Large intestine (tissue), 3 donors: ENCODE data around the gene UNC79. TPM values are rescaled to one million over a fixed set of nuclear protein-coding genes. Genes with fewer than 3 reads are reported as not detected.
"Not testable (repeated sequence)": the region's sequence is repeated elsewhere in the genome, so short reads cannot be mapped to it uniquely, and the experiment has no call there.

Experiments
- DNase-seq, 2 donors: peaks; one replicate each; pipeline versions ENCODE4 v3.0.0 to v3.0.0-alpha.2; 2013
- H3K27ac ChIP-seq: one replicate; pipeline ENCODE4 v1.5.1; 2013; ENCODE audit warnings: low read length
- H3K27me3 ChIP-seq: 2 replicates; pipeline ENCODE4 v1.6.1; 2013; ENCODE audit warnings: low read length; ENCODE audit not compliant: control insufficient read depth, insufficient read depth
- H3K36me3 ChIP-seq: 2 replicates; pipeline ENCODE4 v1.6.1; 2013; ENCODE audit warnings: low read length; ENCODE audit not compliant: control insufficient read depth, insufficient read depth
- H3K4me1 ChIP-seq: one replicate; pipeline ENCODE4 v1.6.1; 2013; ENCODE audit warnings: low read length; ENCODE audit not compliant: control insufficient read depth, insufficient read depth
- H3K4me3 ChIP-seq: one replicate; pipeline ENCODE4 v1.5.1; 2013; ENCODE audit warnings: low read length
- H3K9me3 ChIP-seq: one replicate; pipeline ENCODE4 v1.6.1; 2013; ENCODE audit warnings: mild to moderate bottlenecking, low read depth, low read length, moderate library complexity; ENCODE audit not compliant: control insufficient read depth
- WGBS: methylation state at CpG from one replicate; pipeline ENCODE4 v1.1.5; 2013; ENCODE audit warnings: low lambda C conversion rate; ENCODE audit not compliant: insufficient coverage; 5-methylcytosine and 5-hydroxymethylcytosine counted together
- polyA plus RNA-seq: library from polyadenylated mRNA; unstranded; fragments of 120-200 nt; gene quantifications from one replicate; pipeline ENCODE4 v1.2.1, GENCODE V29; 2013

Gene UNC79
- polyA plus RNA-seq, 1 donor: 1.5 TPM

DNA sequence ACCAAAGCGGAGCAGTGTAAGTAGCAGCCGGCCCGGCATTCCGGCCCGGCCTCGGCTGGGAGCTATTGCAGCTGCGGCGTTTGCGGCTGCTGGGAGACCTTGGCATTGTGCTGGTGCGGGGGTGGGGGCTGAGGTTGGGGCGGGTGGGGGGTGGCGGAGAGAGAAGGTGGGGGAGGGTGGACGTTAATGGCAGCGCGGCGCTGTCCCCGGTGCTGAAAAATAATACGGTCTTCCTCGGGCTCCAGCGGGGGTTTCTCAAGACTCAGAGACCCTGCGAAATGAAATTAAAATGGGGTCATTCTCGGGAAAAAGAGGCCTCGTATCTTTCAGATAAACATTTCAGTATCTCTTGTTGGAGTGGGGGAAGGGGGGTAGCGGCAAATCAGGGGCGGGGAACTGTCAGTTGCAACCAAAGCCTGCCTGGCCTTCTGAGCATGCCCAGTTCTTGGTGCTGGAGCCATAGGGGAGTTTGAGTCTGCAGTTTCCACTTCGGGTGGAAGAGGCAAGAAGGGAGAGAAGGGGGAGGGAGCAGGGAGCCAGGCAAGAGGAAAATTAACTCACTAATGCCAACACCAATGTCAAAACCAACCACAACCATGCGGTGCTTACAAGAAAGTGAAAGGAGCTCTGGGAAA is 414 bp downstream of the UNC79 start:
- Histone ChIP-seq H3K4me3 (peak overlapping the region; percentile 26), H3K27ac (no peak overlapping the region), H3K36me3 (no peaks in the 10 kb centered on the region), H3K27me3 (peaks cover 30% of the 10 kb centered on the region), H3K4me1 (no peaks in the 10 kb centered on the region), H3K9me3 (no peaks in the 10 kb centered on the region)
- no CpG with 5 or more reads among the region's 27 CpGs for WGBS
- peak; percentile 15 to 32 for DNase-seq

DNA sequence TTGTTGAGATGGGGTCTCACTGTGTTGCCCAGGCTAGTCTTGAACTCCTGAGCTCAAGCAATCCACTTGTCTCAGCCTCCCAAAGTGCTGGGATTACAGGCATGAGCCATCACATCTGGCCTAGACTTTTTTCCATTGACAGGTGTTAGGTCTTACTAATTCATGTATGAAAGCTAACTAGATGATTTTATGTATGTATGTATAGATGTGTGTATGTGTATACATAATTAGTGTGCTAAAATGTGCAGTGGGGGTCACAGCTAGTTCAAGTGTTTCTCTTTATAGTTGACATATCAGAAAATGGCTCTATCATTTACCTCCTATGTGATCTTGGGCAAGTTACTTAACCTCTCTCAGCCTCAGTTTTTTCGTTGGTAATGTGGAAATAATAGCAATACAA is 23.5 kb downstream of the UNC79 start:
- no CpG with 5 or more reads among the region's 1 CpG for WGBS
- no peak overlapping the region for H3K4me3 ChIP-seq
- H3K4me1 ChIP-seq: no peaks in the 10 kb centered on the region
- no peaks in the 10 kb centered on the region for H3K36me3 ChIP-seq
- no peak overlapping the region for H3K27ac ChIP-seq
- H3K9me3 ChIP-seq: no peaks in the 10 kb centered on the region
- no peak for DNase-seq
- H3K27me3 ChIP-seq: peaks cover 4% of the 10 kb centered on the region

DNA sequence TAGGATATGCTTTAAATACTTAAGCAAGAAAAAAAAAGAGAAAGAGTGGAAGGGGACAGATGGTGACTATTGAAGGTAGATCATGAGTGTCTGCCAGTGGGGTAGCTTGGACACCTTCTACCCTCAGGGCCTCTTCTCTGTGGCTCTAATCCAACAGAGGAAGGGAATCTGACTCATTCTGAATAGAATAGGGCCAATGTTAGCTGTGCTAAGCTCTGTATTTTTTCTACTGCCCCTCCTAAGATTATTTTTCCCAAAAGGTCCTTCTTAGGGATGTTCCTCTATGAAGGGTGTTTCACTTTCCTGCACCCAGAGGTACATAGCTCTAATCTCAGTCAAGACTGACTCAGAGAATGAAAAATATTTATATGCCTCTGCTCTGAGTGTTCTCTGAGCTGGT is 25.6 kb downstream of the UNC79 start:
- DNase-seq: no peak
- Histone ChIP-seq H3K4me1 (no peaks in the 10 kb centered on the region), H3K27ac (no peak overlapping the region), H3K4me3 (no peak overlapping the region), H3K9me3 (no peaks in the 10 kb centered on the region), H3K27me3 (peaks cover under 1% of the 10 kb centered on the region), H3K36me3 (no peaks in the 10 kb centered on the region)

DNA sequence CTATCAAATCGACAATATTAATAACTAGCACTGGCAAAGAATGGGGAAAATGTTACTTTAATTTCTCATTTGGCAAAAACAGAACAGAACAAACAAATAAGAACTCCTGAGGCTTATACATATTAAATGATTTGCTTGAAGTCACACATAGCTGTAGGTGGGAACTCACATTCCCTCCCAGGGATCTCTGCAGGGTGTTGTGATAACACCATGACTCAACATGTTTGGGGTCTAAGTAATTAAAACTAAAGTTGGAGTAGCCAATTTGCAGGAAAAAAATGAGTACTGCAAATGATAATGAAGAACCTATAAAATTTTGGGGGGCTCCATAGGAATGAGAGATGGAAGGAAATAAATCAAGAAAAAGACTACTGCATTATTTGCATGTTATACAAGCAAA is 27.5 kb downstream of the UNC79 start:
- DNase-seq: no peak
- Histone ChIP-seq H3K4me3 (no peak overlapping the region), H3K4me1 (no peaks in the 10 kb centered on the region), H3K9me3 (no peaks in the 10 kb centered on the region), H3K27ac (no peak overlapping the region), H3K36me3 (no peaks in the 10 kb centered on the region), H3K27me3 (no peaks in the 10 kb centered on the region)
- WGBS: 100% methylated on average over 1 of the region's 1 CpG

DNA sequence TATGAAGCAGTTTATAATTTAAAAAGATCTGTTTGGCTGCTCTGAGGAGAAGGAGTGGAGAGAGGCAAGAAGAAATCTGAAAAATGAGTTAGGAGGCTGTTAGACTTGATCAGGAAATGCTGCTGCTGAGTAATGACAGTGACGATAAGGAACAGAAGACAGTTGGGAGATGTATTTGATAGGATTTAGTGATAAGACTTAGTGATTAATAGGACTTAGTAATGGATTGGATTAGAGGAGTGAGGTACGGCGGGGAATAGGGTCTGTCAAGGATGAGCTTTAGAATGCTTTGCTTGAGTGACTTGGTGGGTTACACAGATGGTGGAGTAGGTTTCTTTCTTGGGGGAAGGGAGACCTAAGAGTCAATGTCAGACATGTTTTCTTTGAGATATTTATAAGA is 31.7 kb downstream of the UNC79 start:
- 100% methylated on average over 1 of the region's 3 CpGs for WGBS
- H3K27ac ChIP-seq: no peak overlapping the region
- no peaks in the 10 kb centered on the region for H3K36me3 ChIP-seq
- H3K27me3 ChIP-seq: no peaks in the 10 kb centered on the region
- H3K4me1 ChIP-seq: no peaks in the 10 kb centered on the region
- DNase-seq: no peak
- no peak overlapping the region for H3K4me3 ChIP-seq
- no peaks in the 10 kb centered on the region for H3K9me3 ChIP-seq

DNA sequence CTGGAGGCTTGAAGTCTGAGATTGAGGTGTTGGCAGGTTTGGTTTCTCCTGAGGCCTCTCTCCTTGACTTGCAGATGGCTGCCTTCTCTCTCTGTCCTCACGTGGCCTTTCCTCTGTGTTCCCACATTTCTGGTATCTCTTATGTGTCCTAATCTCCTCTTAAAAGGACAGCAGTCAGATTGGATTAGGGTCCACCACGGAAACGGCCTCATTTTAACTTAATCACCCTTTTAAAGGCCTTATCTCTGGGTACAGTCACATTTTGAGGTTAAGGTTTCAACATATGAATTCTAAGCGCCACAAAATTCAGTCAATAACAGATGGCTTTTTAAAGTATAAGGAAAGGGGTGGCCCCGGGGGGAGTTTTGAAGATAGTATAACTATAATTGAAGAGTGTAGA is 33.5 kb downstream of the UNC79 start:
- no peak overlapping the region for H3K4me3 ChIP-seq
- WGBS: 73% methylated on average over 2 of the region's 5 CpGs
- DNase-seq: no peak
- H3K9me3 ChIP-seq: no peaks in the 10 kb centered on the region
- no peak overlapping the region for H3K27ac ChIP-seq
- H3K36me3 ChIP-seq: no peaks in the 10 kb centered on the region
- H3K4me1 ChIP-seq: no peaks in the 10 kb centered on the region
- no peaks in the 10 kb centered on the region for H3K27me3 ChIP-seq

DNA sequence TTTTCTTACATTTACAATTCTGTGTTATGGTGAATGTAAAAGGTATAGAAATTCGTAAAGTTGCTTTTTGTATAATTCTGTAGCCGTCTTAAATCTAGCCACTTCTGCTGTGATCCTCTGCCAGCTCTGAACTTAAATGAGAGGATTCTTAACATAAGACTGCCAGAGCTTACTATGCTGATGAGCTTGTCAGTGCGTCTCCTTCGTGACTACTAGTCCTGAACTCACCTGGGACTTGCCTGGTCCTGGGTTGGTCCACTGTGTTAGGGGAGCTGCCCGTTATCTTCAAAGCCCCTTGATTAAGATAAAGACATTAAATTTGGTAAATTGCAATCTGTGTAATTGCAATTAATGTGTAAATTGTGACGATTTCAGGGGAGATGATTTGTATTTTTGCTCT is 44.7 kb downstream of the UNC79 start:
- DNase-seq: no peak
- no peak overlapping the region for H3K4me3 ChIP-seq
- no peaks in the 10 kb centered on the region for H3K27me3 ChIP-seq
- WGBS: 76% methylated on average over 2 of the region's 6 CpGs
- no peaks in the 10 kb centered on the region for H3K4me1 ChIP-seq
- no peaks in the 10 kb centered on the region for H3K36me3 ChIP-seq
- H3K27ac ChIP-seq: no peak overlapping the region
- H3K9me3 ChIP-seq: no peaks in the 10 kb centered on the region

DNA sequence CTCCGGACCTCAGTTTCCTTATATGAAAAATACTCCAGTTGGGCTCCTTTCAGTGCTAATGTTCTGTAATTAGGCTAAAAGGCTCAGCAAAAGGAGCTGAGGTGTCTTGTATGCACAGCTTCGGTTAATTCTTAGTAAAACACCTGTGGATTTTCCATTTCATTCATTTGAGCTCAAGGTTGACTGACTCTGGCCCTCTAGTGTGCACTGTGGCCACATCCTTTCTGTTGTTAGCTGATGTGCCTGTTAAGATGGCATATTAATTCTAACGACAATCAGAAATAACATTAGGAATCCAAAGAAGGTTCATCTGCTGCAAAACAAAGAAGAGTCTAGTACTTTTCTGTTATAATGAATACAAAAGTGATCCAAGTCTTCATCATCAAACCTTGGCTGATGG is 45.6 kb downstream of the UNC79 start:
- no CpG with 5 or more reads among the region's 3 CpGs for WGBS
- H3K9me3 ChIP-seq: no peaks in the 10 kb centered on the region
- H3K4me1 ChIP-seq: no peaks in the 10 kb centered on the region
- no peaks in the 10 kb centered on the region for H3K27me3 ChIP-seq
- no peak for DNase-seq
- no peaks in the 10 kb centered on the region for H3K36me3 ChIP-seq
- no peak overlapping the region for H3K4me3 ChIP-seq
- no peak overlapping the region for H3K27ac ChIP-seq

DNA sequence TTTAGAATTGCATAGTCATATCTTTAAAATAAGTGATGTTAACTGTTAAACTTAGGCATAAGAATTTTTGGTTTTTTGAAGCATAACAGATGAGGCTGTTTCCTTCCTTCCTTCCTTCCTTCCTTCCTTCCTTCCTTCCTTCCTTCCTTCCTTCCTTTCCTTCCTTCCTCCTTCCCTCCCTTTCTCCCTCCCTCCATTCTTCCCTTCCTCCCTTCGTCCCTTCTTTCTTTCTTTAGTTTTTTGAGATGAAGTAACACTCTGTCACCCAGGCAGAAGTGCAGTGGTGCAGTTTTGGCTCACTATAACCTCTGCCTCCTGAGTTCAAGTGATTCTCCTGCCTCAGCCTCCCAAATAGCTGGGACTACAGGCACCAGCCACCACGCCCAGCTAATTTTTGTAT is 48.3 kb downstream of the UNC79 start:
- not testable (repeated sequence) for H3K27me3 ChIP-seq, H3K4me3 ChIP-seq
- WGBS: 89% methylated on average over 1 of the region's 2 CpGs

DNA sequence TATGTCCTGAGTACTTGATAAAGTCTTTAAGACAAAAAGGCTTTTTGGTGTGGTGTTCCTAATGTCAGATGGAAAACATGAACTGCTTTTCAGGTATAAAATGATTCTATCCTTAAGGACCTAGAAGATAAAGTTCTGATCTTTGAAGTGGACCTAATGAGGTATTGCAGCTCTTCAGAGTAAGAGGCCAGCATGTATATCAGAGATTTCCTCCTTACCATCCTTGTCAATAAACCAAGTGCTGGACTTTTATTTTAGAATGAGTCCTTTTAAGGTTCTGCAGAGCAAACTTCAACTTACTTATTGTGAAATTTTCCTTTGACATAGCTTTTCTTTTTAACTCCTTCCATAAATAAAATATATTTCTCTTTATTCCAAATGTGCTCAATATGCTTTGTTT is 50.1 kb downstream of the UNC79 start:
- Histone ChIP-seq H3K36me3 (no peaks in the 10 kb centered on the region), H3K9me3 (no peaks in the 10 kb centered on the region), H3K27ac (no peak overlapping the region), H3K4me3 (no peak overlapping the region), H3K27me3 (no peaks in the 10 kb centered on the region), H3K4me1 (no peaks in the 10 kb centered on the region)
- no peak for DNase-seq

More for the DNA sequence above, 48.3 kb downstream of the UNC79 start:
- DNase-seq, H3K27ac ChIP-seq, H3K36me3 ChIP-seq, H3K4me1 ChIP-seq, H3K9me3 ChIP-seq: not testable (repeated sequence)

DNA sequence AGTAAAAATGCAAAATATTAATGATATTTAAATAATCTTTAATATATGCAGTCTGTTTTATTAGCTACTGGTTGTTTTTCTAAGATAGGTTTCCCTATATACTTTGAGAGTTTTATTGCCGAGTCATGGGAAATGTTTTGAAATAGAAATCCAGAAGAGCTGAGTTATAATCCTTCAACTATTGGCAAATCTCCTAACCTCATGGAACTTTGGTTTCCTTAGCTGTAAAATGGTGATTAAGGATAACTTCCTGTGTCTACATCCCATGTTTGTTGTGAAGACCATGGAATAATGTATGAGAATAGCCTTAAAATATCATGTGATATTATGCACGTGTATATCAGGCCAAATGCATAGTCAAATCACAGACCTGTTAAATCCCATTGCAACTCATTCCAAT is 51.0 kb downstream of the UNC79 start:
- Histone ChIP-seq H3K4me3 (no peak overlapping the region), H3K9me3 (no peaks in the 10 kb centered on the region)
- WGBS: 90% methylated on average over 2 of the region's 2 CpGs

More for the DNA sequence above, 51.0 kb downstream of the UNC79 start:
- H3K27ac ChIP-seq: no peak overlapping the region
- H3K27me3 ChIP-seq: no peaks in the 10 kb centered on the region
- no peaks in the 10 kb centered on the region for H3K36me3 ChIP-seq
- H3K4me1 ChIP-seq: no peaks in the 10 kb centered on the region
- no peak for DNase-seq
